Coronary artery (tissue), 2 donors: ENCODE results near the gene TSPO.

Source experiments
- DNase-seq: peaks from one replicate; pipeline ENCODE4 v3.0.0-alpha.2; 2017; ENCODE audit warnings: low spot score
- H3K27ac ChIP-seq, 2 donors: fragments of 200-600 bp; sonication (generic); one replicate each; pipeline ENCODE4 v1.5.1; 2016 to 2019
- H3K4me3 ChIP-seq: fragments of 200-600 bp; sonication (generic); 2 replicates; pipeline ENCODE4 v1.5.1; 2016; ENCODE audit warnings: mild to moderate bottlenecking, moderate library complexity
- CTCF ChIP-seq: fragments of 200-600 bp; sonication (generic); IDR thresholded peaks from one replicate; pipeline ENCODE4 v1.5.1; 2019; ENCODE audit warnings: antibody characterized with exemption

TSPO gene

GRCh38 chr22:43209523-43209890 lies 58.1 kb downstream of the TSPO start:
- no peak overlapping the region for H3K27ac ChIP-seq
- no peak for TF ChIP-seq CTCF
- no peak for DNase-seq

GRCh38 chr22:43209971-43210370 lies 58.6 kb downstream of the TSPO start:
- TF ChIP-seq CTCF: no peak
- H3K27ac ChIP-seq: no peak overlapping the region
- no peak for DNase-seq
- no peak overlapping the region for H3K4me3 ChIP-seq

More at GRCh38 chr22:43209523-43209890, 58.1 kb downstream of the TSPO start:
- H3K4me3 ChIP-seq: no peak overlapping the region

GRCh38 chr22:43210631-43211515 lies 59.5 kb downstream of the TSPO start:
- Histone ChIP-seq H3K4me3 (no peak overlapping the region), H3K27ac (no peak overlapping the region)
- no peak for TF ChIP-seq CTCF
- DNase-seq: no peak

- no peak for DNase-seq
- H3K4me3 ChIP-seq: no peak overlapping the region
- H3K27ac ChIP-seq: no peak overlapping the region
- no peak for TF ChIP-seq CTCF
Measured at GRCh38 chr22:43211941-43212433, 60.6 kb downstream of the TSPO start.

- H3K27ac ChIP-seq: no peak overlapping the region
- TF ChIP-seq CTCF: no peak
- no peak overlapping the region for H3K4me3 ChIP-seq
- DNase-seq: no peak
Measured at GRCh38 chr22:43212434-43212952, 61.1 kb downstream of the TSPO start.
